ENCODE measurements around the gene ZNF235.
"Not testable (repeated sequence)": the region's sequence is repeated elsewhere in the genome, so short reads cannot be mapped to it uniquely, and the experiment has no call there.

ZNF235 gene

GRCh38 chr19:44255705-44256411 is 49.0 kb downstream of the ZNF235 start:
- no peak for DNase-seq (ENCODE audit: low spot score)

- no peak for DNase-seq (ENCODE audit: low spot score)
Measured at GRCh38 chr19:44254496-44254895, 50.3 kb downstream of the ZNF235 start.

- not testable (repeated sequence) for DNase-seq (ENCODE audit: low spot score)
Measured at GRCh38 chr19:44253392-44253791, 51.4 kb downstream of the ZNF235 start.

- not testable (repeated sequence) for DNase-seq (ENCODE audit: low spot score)
Measured at GRCh38 chr19:44252332-44252731, 52.5 kb downstream of the ZNF235 start.

GRCh38 chr19:44236384-44236783 is 68.4 kb downstream of the ZNF235 start:
- no peak for DNase-seq (ENCODE audit: low spot score)
